AG09319 (cell line): ENCODE results near the gene SHFL.

ENCODE experiments used
- DNase-seq: peaks from one replicate; pipeline ENCODE4 v3.0.0-alpha.2; 2010; ENCODE audit warnings: low read depth; ENCODE audit errors: extremely low read depth
- TF ChIP-seq, protein P1 (sequence below): IDR thresholded peaks from 2 replicates; pipeline ENCODE4 v1.5.1; 2011; ENCODE audit warnings: low read depth, mild to moderate bottlenecking, inconsistent platforms, low read length, moderate library complexity

Gene SHFL

DNA sequence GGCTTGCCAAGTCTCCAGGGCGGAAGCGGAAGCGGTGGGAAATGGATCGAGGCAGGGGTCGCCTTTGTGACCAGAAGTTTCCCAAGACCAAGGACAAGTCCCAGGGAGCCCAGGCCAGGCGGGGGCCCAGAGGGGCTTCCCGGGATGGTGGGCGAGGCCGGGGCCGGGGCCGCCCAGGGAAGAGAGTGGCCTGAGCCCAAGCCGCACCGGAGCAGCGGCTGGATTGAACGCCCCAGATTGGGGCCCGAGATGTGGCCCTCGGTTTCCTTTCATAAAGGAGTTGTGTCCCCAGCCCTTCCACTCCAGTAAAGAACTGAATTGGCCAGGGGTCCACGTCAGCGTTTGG lies 24.8 kb downstream of the SHFL start:
- TF ChIP-seq, protein P1, sequence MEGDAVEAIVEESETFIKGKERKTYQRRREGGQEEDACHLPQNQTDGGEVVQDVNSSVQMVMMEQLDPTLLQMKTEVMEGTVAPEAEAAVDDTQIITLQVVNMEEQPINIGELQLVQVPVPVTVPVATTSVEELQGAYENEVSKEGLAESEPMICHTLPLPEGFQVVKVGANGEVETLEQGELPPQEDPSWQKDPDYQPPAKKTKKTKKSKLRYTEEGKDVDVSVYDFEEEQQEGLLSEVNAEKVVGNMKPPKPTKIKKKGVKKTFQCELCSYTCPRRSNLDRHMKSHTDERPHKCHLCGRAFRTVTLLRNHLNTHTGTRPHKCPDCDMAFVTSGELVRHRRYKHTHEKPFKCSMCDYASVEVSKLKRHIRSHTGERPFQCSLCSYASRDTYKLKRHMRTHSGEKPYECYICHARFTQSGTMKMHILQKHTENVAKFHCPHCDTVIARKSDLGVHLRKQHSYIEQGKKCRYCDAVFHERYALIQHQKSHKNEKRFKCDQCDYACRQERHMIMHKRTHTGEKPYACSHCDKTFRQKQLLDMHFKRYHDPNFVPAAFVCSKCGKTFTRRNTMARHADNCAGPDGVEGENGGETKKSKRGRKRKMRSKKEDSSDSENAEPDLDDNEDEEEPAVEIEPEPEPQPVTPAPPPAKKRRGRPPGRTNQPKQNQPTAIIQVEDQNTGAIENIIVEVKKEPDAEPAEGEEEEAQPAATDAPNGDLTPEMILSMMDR = no peak
- DNase-seq = no peak

GRCh38 chr19:10111405-10111811 lies 25.3 kb downstream of the SHFL start, which contains the start of gene P2RY11:
Gene P2RY11 (plus strand): TSS chr19:10111693. CDS start chr19:10111722, 29 bp downstream.
- TF ChIP-seq, protein P1 = no peak
- no peak for DNase-seq

GRCh38 chr19:10112037-10112761 lies 26.1 kb downstream of the SHFL start:
- TF ChIP-seq, protein P1 = no peak
- DNase-seq = no peak

GRCh38 chr19:10112895-10113591 lies 26.9 kb downstream of the SHFL start:
- TF ChIP-seq, protein P1 = peak; percentile 64
- no peak for DNase-seq

DNA sequence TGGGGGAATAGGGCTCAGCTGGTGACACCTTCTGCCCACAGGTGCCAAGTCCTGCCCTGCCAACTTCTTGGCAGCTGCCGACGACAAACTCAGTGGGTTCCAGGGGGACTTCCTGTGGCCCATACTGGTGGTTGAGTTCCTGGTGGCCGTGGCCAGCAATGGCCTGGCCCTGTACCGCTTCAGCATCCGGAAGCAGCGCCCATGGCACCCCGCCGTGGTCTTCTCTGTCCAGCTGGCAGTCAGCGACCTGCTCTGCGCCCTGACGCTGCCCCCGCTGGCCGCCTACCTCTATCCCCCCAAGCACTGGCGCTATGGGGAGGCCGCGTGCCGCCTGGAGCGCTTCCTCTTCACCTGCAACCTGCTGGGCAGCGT lies 27.5 kb downstream of the SHFL start:
- TF ChIP-seq, protein P1 = no peak

GRCh38 chr19:10113964-10114650 lies 28.0 kb downstream of the SHFL start:
- TF ChIP-seq, protein P1 = no peak
- no peak for DNase-seq

More for the DNA sequence above, 27.5 kb downstream of the SHFL start:
- DNase-seq = no peak
